Adrenal gland (tissue), 12 donors: ENCODE data around the gene AGPAT3. TPM values are rescaled to one million over a fixed set of nuclear protein-coding genes. Genes with fewer than 3 reads are reported as not detected.

ENCODE experiments used
- DNase-seq, 7 donors: peaks; one replicate each; pipeline ENCODE4 v3.0.0-alpha.2; 2019 to 2020
- H3K27ac ChIP-seq, 5 donors: fragments of 200-600 bp; sonication (generic) in 4 of 5; 1 replicate in 3 of 5; 2 replicates in 2 of 5; pipeline versions ENCODE4 v1.5.1 to v1.8.0; 2016 to 2020; ENCODE audit warnings: mild to moderate bottlenecking in 1 of 5
- H3K27me3 ChIP-seq: fragments of 200-600 bp; 2 replicates; pipeline ENCODE4 v1.8.0; 2021
- H3K36me3 ChIP-seq, 2 donors: fragments of 200-600 bp; replicated peaks in 1 of 2; 1 replicate in 1 of 2; 2 replicates in 1 of 2; pipeline versions ENCODE4 v1.5.1 to v1.8.0; 2018 to 2022
- H3K4me1 ChIP-seq, 2 donors: fragments of 200-600 bp; replicated peaks in 1 of 2; 1 replicate in 1 of 2; 2 replicates in 1 of 2; pipeline versions ENCODE4 v1.5.1 to v1.8.0; 2018 to 2021
- H3K4me3 ChIP-seq, 4 donors: fragments of 200-600 bp; sonication (generic) in 3 of 4; one replicate each; pipeline ENCODE4 v1.5.1; 2016 to 2018
- H3K9me3 ChIP-seq, 3 donors: fragments of 200-600 bp; sonication (generic) in 1 of 3; replicated peaks in 1 of 3; 1 replicate in 2 of 3; 2 replicates in 1 of 3; pipeline versions ENCODE4 v1.5.1 to v1.8.0; 2016 to 2021
- CTCF ChIP-seq, 6 experiments: fragments of 450-650 bp in 4 of 6; fragments of 200-600 bp in 2 of 6; sonication (generic) in 1 of 6; IDR thresholded peaks; 1 replicate in 5 of 6; 2 replicates in 1 of 6; pipeline versions ENCODE4 v1.5.1 to v1.8.0; 2016 to 2021; ENCODE audit warnings: antibody characterized with exemption in 6 of 6, mild to moderate bottlenecking in 2 of 6, moderate library complexity in 1 of 6
- POLR2A ChIP-seq, 2 donors: fragments of 450-650 bp; IDR thresholded peaks; one replicate each; pipeline ENCODE4 v1.6.1; 2017; ENCODE audit warnings: antibody characterized with exemption in 2 of 2, mild to moderate bottlenecking in 2 of 2, moderate library complexity in 1 of 2
- whole genome bisulfite sequencing, 4 donors: extraction: QIAGEN DNeasy Blood & Tissue Kit in 2 of 4; methylation state at CpG; one replicate each; pipeline versions ENCODE4 v1.1.5 to v1.1.7; 2013 to 2017; 5-methylcytosine and 5-hydroxymethylcytosine counted together
- intact Hi-C, 2 donors: fragments of 100-400 bp; cut with DNase I; formaldehyde crosslinking; loops; one replicate each; pipeline versions ENCODE4 v1.14.1 to v1.15.0; 2022 to 2023
- polyA plus RNA-seq, 3 donors: library from polyadenylated mRNA; stranded (reverse); fragments of 200-250 nt in 2 of 3; fragments of 350-450 nt in 1 of 3; fragmentation: Illumina TruSeq in 1 of 3; extraction: RNeasy Lipid Tissue Mini Kit (QIAGEN cat#74804) in 1 of 3; gene quantifications; one replicate each; pipeline ENCODE4 v1.2.3, GENCODE V29; 2013 to 2014
- total RNA-seq, 9 donors: library from RNA; depleted of rRNA in 4 of 9; stranded (reverse); fragments of >200 nt in 4 of 9; fragments of 120-200 nt in 1 of 9; fragmentation: NEBNext Ultra II Directional in 1 of 9; extraction: Animal tissue kit (Norgen Biotek cat#: 25700) in 1 of 9; gene quantifications; one replicate each; pipeline versions ENCODE4 v1.1.0 to v1.2.4, GENCODE V29; 2013 to 2023
- donor health status: healthy with polysubstance abuse.
- donor health status: Bipolar disorder and iron deficiency.
- donor health status: DM: yes; HTN: yes; CAD: no.
- donor health status: DM: no; HTN: no; CAD: no.
- donor health status: DM: no; HTN: no; CAD: no.
- donor health status: DM: yes; HTN: yes; CAD: no.

Gene AGPAT3
- total and polyA plus RNA-seq, 12 donors: 25.3 to 88.9 (median 47.8) TPM

DNA sequence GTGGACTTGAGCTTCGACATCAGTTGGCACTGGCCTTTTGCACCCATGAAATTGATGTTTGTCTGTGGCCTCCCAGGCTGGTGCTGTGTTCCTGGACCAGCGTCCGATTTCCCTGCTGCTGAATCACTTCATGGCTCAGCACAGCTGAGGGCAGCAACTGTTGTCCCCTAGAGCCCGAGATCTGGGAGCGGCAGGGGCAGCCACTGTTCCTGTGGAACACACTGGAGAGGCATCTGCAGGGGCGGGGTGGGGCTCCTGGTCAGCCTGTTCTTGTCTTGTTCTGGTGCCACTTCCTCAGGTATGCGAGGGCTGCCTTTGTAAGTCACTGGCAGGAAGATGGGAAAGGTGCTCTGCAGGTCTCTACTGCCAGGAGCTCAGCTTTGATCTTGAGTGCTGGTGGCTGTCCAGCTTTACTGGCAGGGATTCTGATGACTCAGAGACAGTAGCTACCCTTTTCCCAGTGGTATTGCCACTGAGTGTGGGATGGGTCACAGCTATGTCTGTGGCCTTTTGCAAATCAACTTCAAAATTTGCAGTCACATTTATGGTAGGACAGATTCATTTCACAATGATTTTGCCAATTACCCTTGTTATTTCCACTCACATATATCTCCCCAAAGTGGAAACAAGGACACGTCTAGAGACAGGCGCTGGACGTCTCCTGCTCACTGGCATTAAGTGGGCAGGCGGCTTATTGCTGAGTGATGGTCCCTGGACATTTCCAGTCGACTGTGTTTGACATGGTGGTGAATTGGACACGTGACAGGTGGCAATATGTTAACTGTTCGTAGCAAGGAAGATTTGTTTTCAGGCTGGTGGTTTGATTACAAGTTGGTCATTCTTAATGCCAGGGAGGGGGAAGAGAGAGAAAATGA is 15.3 kb downstream of the AGPAT3 start:
- Histone ChIP-seq H3K36me3 (peaks cover 0 to 6% of the 10 kb centered on the region in 2 donors), H3K9me3 (no peaks in the 10 kb centered on the region), H3K4me1 (peaks cover 13 to 26% of the 10 kb centered on the region in 2 donors), H3K27ac (peak overlapping the region in 2 of 5 donors; percentile 37 to 50), H3K27me3 (no peaks in the 10 kb centered on the region), H3K4me3 (no peak overlapping the region)
- intact Hi-C loops: no loop called here
- peak; percentile 57 to 76 (median 67) for DNase-seq
- no peak for TF ChIP-seq POLR2A (IDR thresholded peaks at IDR 0.05)
- TF ChIP-seq CTCF (IDR thresholded peaks at IDR 0.05): no peak
- 56 to 63% (median 60%) methylated on average over 10 to 14 of the region's 14 CpGs for WGBS, 4 donors

DNA sequence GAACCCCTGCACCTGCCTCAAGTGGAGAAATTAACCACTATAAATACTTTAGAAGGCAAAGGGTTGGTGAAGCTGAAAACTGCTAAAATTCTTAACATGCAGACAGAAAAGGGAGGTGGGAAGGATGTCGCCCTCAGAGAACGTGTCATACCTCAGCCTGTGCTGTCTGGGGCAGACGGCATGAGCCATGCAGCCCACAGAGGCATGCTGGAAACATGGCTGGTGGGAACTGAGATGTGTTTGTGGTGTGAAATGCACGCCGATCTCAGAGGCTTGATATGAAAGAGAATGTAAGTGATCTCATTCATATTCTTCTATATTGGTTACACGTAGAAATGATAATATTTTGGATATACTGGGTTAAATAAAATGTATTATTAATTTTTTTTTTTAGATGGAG is 16.3 kb downstream of the AGPAT3 start:
- Histone ChIP-seq H3K27me3 (no peaks in the 10 kb centered on the region), H3K36me3 (peaks cover 0 to 6% of the 10 kb centered on the region in 2 donors), H3K9me3 (no peaks in the 10 kb centered on the region), H3K27ac (no peak overlapping the region), H3K4me1 (peaks cover 13 to 32% of the 10 kb centered on the region in 2 donors), H3K4me3 (no peak overlapping the region)
- intact Hi-C loops: no loop called here
- DNase-seq: peak in 1 of 7 donors; percentile 8
- 84 to 93% (median 89%) methylated on average over 6 of the region's 6 CpGs for WGBS, 4 donors
- TF ChIP-seq CTCF (IDR thresholded peaks at IDR 0.05): no peak
- TF ChIP-seq POLR2A (IDR thresholded peaks at IDR 0.05): no peak

GRCh38 chr21:43881935-43882334 is 16.9 kb downstream of the AGPAT3 start:
- intact Hi-C loops: no loop called here
- Histone ChIP-seq H3K4me1 (peaks cover 13 to 32% of the 10 kb centered on the region in 2 donors), H3K27ac (no peak overlapping the region), H3K27me3 (no peaks in the 10 kb centered on the region), H3K36me3 (peaks cover 0 to 6% of the 10 kb centered on the region in 2 donors), H3K9me3 (no peaks in the 10 kb centered on the region), H3K4me3 (no peak overlapping the region)
- TF ChIP-seq CTCF (IDR thresholded peaks at IDR 0.05) (no peak), POLR2A (IDR thresholded peaks at IDR 0.05) (no peak)
- no peak for DNase-seq
- 93 to 97% (median 96%) methylated on average over 6 to 8 of the region's 8 CpGs for WGBS, 4 donors

DNA sequence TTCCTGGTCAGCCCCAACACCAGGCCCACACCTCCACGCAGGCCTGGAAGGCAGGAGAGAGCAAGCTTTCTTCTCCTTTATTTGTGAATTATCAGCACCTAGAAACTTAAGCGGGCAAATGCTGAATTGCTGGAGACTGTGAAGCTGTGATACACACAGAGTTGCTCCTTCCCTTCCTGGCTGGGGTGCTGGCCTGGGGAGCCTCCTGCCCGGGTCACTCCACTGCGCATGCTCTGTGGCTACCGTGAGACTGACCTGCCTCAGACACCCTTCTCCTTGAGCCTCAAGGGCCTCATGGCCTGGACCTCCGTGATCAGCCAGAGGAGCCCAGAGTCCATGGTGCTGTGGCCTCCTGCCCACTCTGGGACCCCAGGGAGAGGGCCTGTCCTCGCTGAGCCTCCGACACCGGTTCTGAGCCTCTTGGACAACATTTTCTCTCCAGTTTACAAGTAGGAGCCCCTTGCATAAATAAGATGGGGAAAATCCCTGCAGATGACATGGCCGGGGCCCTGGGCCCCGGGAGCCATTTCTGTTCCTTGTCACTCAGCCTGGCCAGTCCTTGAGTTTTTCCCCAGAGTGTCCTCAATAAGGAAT is 18.0 kb downstream of the AGPAT3 start:
- Histone ChIP-seq H3K36me3 (peaks cover 0 to 6% of the 10 kb centered on the region in 2 donors), H3K27ac (peak overlapping the region in 1 of 5 donors; percentile 83), H3K27me3 (no peaks in the 10 kb centered on the region), H3K9me3 (no peaks in the 10 kb centered on the region), H3K4me3 (no peak overlapping the region), H3K4me1 (peaks cover 13 to 32% of the 10 kb centered on the region in 2 donors)
- DNase-seq: no peak
- TF ChIP-seq POLR2A (IDR thresholded peaks at IDR 0.05): no peak
- no peak for TF ChIP-seq CTCF (IDR thresholded peaks at IDR 0.05)
- intact Hi-C loops: no loop called here
- WGBS, 4 donors: 84 to 91% (median 89%) methylated on average over 10 to 11 of the region's 11 CpGs
